ENCODE results near the gene SATB2.

The SATB2 gene

GRCh38 chr2:199433204-199433832 lies 24.4 kb downstream of the SATB2 start:
- Histone ChIP-seq H3K9ac (ENCODE audit: low read depth, low read length, poor library complexity) (no peak overlapping the region), H2BK120ac (ENCODE audit: low read depth, low read length) (no peak overlapping the region), H2BK15ac (ENCODE audit: low read length) (no peak overlapping the region), H4K8ac (ENCODE audit: low read depth, low read length) (no peak overlapping the region), H2BK5ac (ENCODE audit: low read length) (no peak overlapping the region), H3K4ac (ENCODE audit: low read length) (no peak overlapping the region), H3K14ac (ENCODE audit: low read length) (no peak overlapping the region), H3K4me2 (ENCODE audit: insufficient read depth, low read length, poor library complexity, severe bottlenecking) (no peak overlapping the region), H3K23ac (ENCODE audit: low read depth, low read length, poor library complexity) (no peak overlapping the region), H3K9me3 (replicated peaks in 1 of 2; ENCODE audit: control insufficient read depth in 2 of 2, insufficient read depth in 1 of 2, low read depth in 1 of 2, low read length in 2 of 2) (no peaks in the 10 kb centered on the region), H2AK5ac (ENCODE audit: low read depth, low read length) (no peak overlapping the region), H3K18ac (ENCODE audit: low read length) (no peak overlapping the region), H2BK12ac (ENCODE audit: low read length) (no peak overlapping the region), H3K79me1 (ENCODE audit: low read depth, low read length) (no peaks in the 10 kb centered on the region), H3K27ac (replicated peaks; ENCODE audit: low read length) (no peak overlapping the region), H3K36me3 (replicated peaks in 1 of 2; ENCODE audit: control insufficient read depth in 2 of 2, insufficient read depth in 2 of 2, low read length in 2 of 2) (peaks cover 0 to 6% of the 10 kb centered on the region in 2 donors), H4K91ac (ENCODE audit: low read depth, low read length, poor library complexity) (no peak overlapping the region), H3K27me3 (ENCODE audit: control insufficient read depth in 3 of 3, insufficient read depth in 3 of 3, low read depth in 1 of 3, low read length in 3 of 3) (no peaks in the 10 kb centered on the region), H2AFZ (ENCODE audit: low read length) (no peak overlapping the region), H3K4me3 (ENCODE audit: low read length in 2 of 2) (no peak overlapping the region), H3K4me1 (ENCODE audit: control insufficient read depth in 2 of 2, insufficient read depth in 1 of 2, low read depth in 1 of 2, low read length in 2 of 2) (peaks cover 3 to 12% of the 10 kb centered on the region in 2 donors)
- no peak for DNase-seq (ENCODE audit: low spot score)
- WGBS, 2 donors (ENCODE audit: extremely low coverage in 2 of 2, insufficient read length in 2 of 2, insufficient replicate concordance in 1 of 2): no CpG with 5 or more reads among the region's 11 CpGs

- no peaks in the 10 kb centered on the region for H3K79me1 ChIP-seq (ENCODE audit: low read depth, low read length)
- WGBS, 2 donors (ENCODE audit: extremely low coverage in 2 of 2, insufficient read length in 2 of 2, insufficient replicate concordance in 1 of 2): no CpG with 5 or more reads among the region's 11 CpGs
- no peak overlapping the region for H3K4me2 ChIP-seq (ENCODE audit: insufficient read depth, low read length, poor library complexity, severe bottlenecking)
- H4K91ac ChIP-seq (ENCODE audit: low read depth, low read length, poor library complexity): no peak overlapping the region
- no peak overlapping the region for H3K4ac ChIP-seq (ENCODE audit: low read length)
- H3K27ac ChIP-seq (replicated peaks; ENCODE audit: low read length): no peak overlapping the region
- H3K23ac ChIP-seq (ENCODE audit: low read depth, low read length, poor library complexity): no peak overlapping the region
- no peak overlapping the region for H2BK5ac ChIP-seq (ENCODE audit: low read length)
- H3K4me1 ChIP-seq (ENCODE audit: control insufficient read depth in 2 of 2, insufficient read depth in 1 of 2, low read depth in 1 of 2, low read length in 2 of 2): peaks cover 3 to 12% of the 10 kb centered on the region in 2 donors
- H2BK15ac ChIP-seq (ENCODE audit: low read length): no peak overlapping the region
- peaks cover 0 to 9% of the 10 kb centered on the region in 2 donors for H3K36me3 ChIP-seq (replicated peaks in 1 of 2; ENCODE audit: control insufficient read depth in 2 of 2, insufficient read depth in 2 of 2, low read length in 2 of 2)
- H3K9me3 ChIP-seq (replicated peaks in 1 of 2; ENCODE audit: control insufficient read depth in 2 of 2, insufficient read depth in 1 of 2, low read depth in 1 of 2, low read length in 2 of 2): no peaks in the 10 kb centered on the region
- H2BK120ac ChIP-seq (ENCODE audit: low read depth, low read length): no peak overlapping the region
- H3K4me3 ChIP-seq (ENCODE audit: low read length in 2 of 2): peak overlapping the region in 1 of 2 donors; percentile 1
- no peak overlapping the region for H2BK12ac ChIP-seq (ENCODE audit: low read length)
- no peak overlapping the region for H4K8ac ChIP-seq (ENCODE audit: low read depth, low read length)
- no peaks in the 10 kb centered on the region for H3K27me3 ChIP-seq (ENCODE audit: control insufficient read depth in 3 of 3, insufficient read depth in 3 of 3, low read depth in 1 of 3, low read length in 3 of 3)
- H3K18ac ChIP-seq (ENCODE audit: low read length): no peak overlapping the region
- DNase-seq (ENCODE audit: low spot score): no peak
- H2AFZ ChIP-seq (ENCODE audit: low read length): peak overlapping the region; percentile 67
- no peak overlapping the region for H3K9ac ChIP-seq (ENCODE audit: low read depth, low read length, poor library complexity)
- H2AK5ac ChIP-seq (ENCODE audit: low read depth, low read length): no peak overlapping the region
- no peak overlapping the region for H3K14ac ChIP-seq (ENCODE audit: low read length)
Observed at GRCh38 chr2:199431746-199432213, 26.0 kb downstream of the SATB2 start.

- Histone ChIP-seq H3K4me2 (ENCODE audit: insufficient read depth, low read length, poor library complexity, severe bottlenecking) (no peak overlapping the region), H3K23ac (ENCODE audit: low read depth, low read length, poor library complexity) (no peak overlapping the region), H2BK12ac (ENCODE audit: low read length) (no peak overlapping the region), H2AFZ (ENCODE audit: low read length) (no peak overlapping the region), H3K14ac (ENCODE audit: low read length) (no peak overlapping the region), H4K91ac (ENCODE audit: low read depth, low read length, poor library complexity) (no peak overlapping the region), H3K27ac (replicated peaks; ENCODE audit: low read length) (no peak overlapping the region), H3K36me3 (replicated peaks in 1 of 2; ENCODE audit: control insufficient read depth in 2 of 2, insufficient read depth in 2 of 2, low read length in 2 of 2) (peaks cover 0 to 9% of the 10 kb centered on the region in 2 donors), H3K79me1 (ENCODE audit: low read depth, low read length) (no peaks in the 10 kb centered on the region), H3K4me3 (ENCODE audit: low read length in 2 of 2) (no peak overlapping the region), H2BK120ac (ENCODE audit: low read depth, low read length) (no peak overlapping the region), H3K9me3 (replicated peaks in 1 of 2; ENCODE audit: control insufficient read depth in 2 of 2, insufficient read depth in 1 of 2, low read depth in 1 of 2, low read length in 2 of 2) (no peaks in the 10 kb centered on the region), H2BK15ac (ENCODE audit: low read length) (no peak overlapping the region), H2AK5ac (ENCODE audit: low read depth, low read length) (no peak overlapping the region), H3K4ac (ENCODE audit: low read length) (no peak overlapping the region), H2BK5ac (ENCODE audit: low read length) (no peak overlapping the region), H4K8ac (ENCODE audit: low read depth, low read length) (no peak overlapping the region), H3K27me3 (ENCODE audit: control insufficient read depth in 3 of 3, insufficient read depth in 3 of 3, low read depth in 1 of 3, low read length in 3 of 3) (no peaks in the 10 kb centered on the region), H3K9ac (ENCODE audit: low read depth, low read length, poor library complexity) (no peak overlapping the region), H3K18ac (ENCODE audit: low read length) (no peak overlapping the region), H3K4me1 (ENCODE audit: control insufficient read depth in 2 of 2, insufficient read depth in 1 of 2, low read depth in 1 of 2, low read length in 2 of 2) (peaks cover 3 to 12% of the 10 kb centered on the region in 2 donors)
- DNase-seq (ENCODE audit: low spot score): no peak
- no CpG with 5 or more reads among the region's 3 CpGs for WGBS, 2 donors (ENCODE audit: extremely low coverage in 2 of 2, insufficient read length in 2 of 2, insufficient replicate concordance in 1 of 2)
Observed at GRCh38 chr2:199430214-199430613, 27.5 kb downstream of the SATB2 start.

- WGBS, 2 donors (ENCODE audit: extremely low coverage in 2 of 2, insufficient read length in 2 of 2, insufficient replicate concordance in 1 of 2): no CpG with 5 or more reads among the region's 3 CpGs
- H3K14ac ChIP-seq (ENCODE audit: low read length): no peak overlapping the region
- H2BK15ac ChIP-seq (ENCODE audit: low read length): no peak overlapping the region
- DNase-seq (ENCODE audit: low spot score): no peak
- H2BK5ac ChIP-seq (ENCODE audit: low read length): no peak overlapping the region
- no peak overlapping the region for H3K4me3 ChIP-seq (ENCODE audit: low read length in 2 of 2)
- H3K23ac ChIP-seq (ENCODE audit: low read depth, low read length, poor library complexity): no peak overlapping the region
- no peak overlapping the region for H3K4me2 ChIP-seq (ENCODE audit: insufficient read depth, low read length, poor library complexity, severe bottlenecking)
- H3K36me3 ChIP-seq (replicated peaks in 1 of 2; ENCODE audit: control insufficient read depth in 2 of 2, insufficient read depth in 2 of 2, low read length in 2 of 2): peaks cover 0 to 9% of the 10 kb centered on the region in 2 donors
- no peak overlapping the region for H4K91ac ChIP-seq (ENCODE audit: low read depth, low read length, poor library complexity)
- H4K8ac ChIP-seq (ENCODE audit: low read depth, low read length): no peak overlapping the region
- H3K27ac ChIP-seq (replicated peaks; ENCODE audit: low read length): no peak overlapping the region
- H3K4me1 ChIP-seq (ENCODE audit: control insufficient read depth in 2 of 2, insufficient read depth in 1 of 2, low read depth in 1 of 2, low read length in 2 of 2): peaks cover 5 to 17% of the 10 kb centered on the region in 2 donors
- H3K79me1 ChIP-seq (ENCODE audit: low read depth, low read length): no peaks in the 10 kb centered on the region
- H3K9me3 ChIP-seq (replicated peaks in 1 of 2; ENCODE audit: control insufficient read depth in 2 of 2, insufficient read depth in 1 of 2, low read depth in 1 of 2, low read length in 2 of 2): no peaks in the 10 kb centered on the region
- H3K18ac ChIP-seq (ENCODE audit: low read length): no peak overlapping the region
- H2AK5ac ChIP-seq (ENCODE audit: low read depth, low read length): no peak overlapping the region
- H2AFZ ChIP-seq (ENCODE audit: low read length): no peak overlapping the region
- H3K27me3 ChIP-seq (ENCODE audit: control insufficient read depth in 3 of 3, insufficient read depth in 3 of 3, low read depth in 1 of 3, low read length in 3 of 3): no peaks in the 10 kb centered on the region
- H3K4ac ChIP-seq (ENCODE audit: low read length): no peak overlapping the region
- H2BK12ac ChIP-seq (ENCODE audit: low read length): no peak overlapping the region
- no peak overlapping the region for H2BK120ac ChIP-seq (ENCODE audit: low read depth, low read length)
- no peak overlapping the region for H3K9ac ChIP-seq (ENCODE audit: low read depth, low read length, poor library complexity)
Observed at GRCh38 chr2:199428291-199428690, 29.4 kb downstream of the SATB2 start.
